Ishikawa (cell line): ENCODE data around the gene HOXC9.

ENCODE experiments used
- CEBPB ChIP-seq: IDR thresholded peaks from 2 replicates; pipeline ENCODE4 v1.6.1; 2012
- CREB1 ChIP-seq: IDR thresholded peaks from 2 replicates; pipeline ENCODE4 v1.6.1; 2012; ENCODE audit warnings: low read depth
- EGR1 ChIP-seq: IDR thresholded peaks from 2 replicates; pipeline ENCODE4 v1.6.1; 2012
- FOXM1 ChIP-seq: IDR thresholded peaks from 2 replicates; pipeline ENCODE4 v1.6.1; 2012; ENCODE audit warnings: low read depth, borderline replicate concordance
- NFIC ChIP-seq: IDR thresholded peaks from 2 replicates; pipeline ENCODE4 v1.6.1; 2012
- RAD21 ChIP-seq: IDR thresholded peaks from 2 replicates; pipeline ENCODE4 v1.6.1; 2012; ENCODE audit warnings: low read depth
- TCF12 ChIP-seq: IDR thresholded peaks from 2 replicates; pipeline ENCODE4 v1.6.1; 2012; ENCODE audit warnings: low read depth
- TF ChIP-seq, protein P1 (sequence below): IDR thresholded peaks from 2 replicates; pipeline ENCODE4 v1.6.1; 2012
- TF ChIP-seq, protein P2 (sequence below): IDR thresholded peaks from 2 replicates; pipeline ENCODE4 v1.6.1; 2012; ENCODE audit warnings: low read depth, mild to moderate bottlenecking

DNA sequence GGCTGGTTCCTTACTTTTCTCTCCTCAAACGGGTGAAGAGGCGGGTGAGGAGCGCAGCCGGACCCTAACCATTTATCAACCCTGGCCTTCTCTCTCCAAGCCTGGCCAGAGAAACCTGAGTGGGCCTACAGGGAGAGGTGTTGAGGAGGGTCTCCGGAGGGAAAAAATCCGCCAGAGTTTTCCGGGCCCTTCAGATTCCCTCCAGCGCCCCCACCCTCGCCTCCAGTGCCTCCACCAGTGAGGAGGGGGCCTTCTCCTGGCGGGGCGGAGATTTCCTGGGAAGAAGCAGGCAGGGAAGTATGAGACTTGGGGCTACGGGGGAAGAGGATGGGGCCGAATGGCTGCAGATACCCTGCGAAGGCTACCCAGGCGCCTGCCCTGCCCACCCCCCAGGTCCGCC is 31.5 kb downstream of the HOXC9 start:
- TF ChIP-seq, protein P1, sequence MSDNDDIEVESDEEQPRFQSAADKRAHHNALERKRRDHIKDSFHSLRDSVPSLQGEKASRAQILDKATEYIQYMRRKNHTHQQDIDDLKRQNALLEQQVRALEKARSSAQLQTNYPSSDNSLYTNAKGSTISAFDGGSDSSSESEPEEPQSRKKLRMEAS = no peak
- TF ChIP-seq CEBPB = no peak
- TF ChIP-seq FOXM1 = no peak
- TF ChIP-seq, protein P2, sequence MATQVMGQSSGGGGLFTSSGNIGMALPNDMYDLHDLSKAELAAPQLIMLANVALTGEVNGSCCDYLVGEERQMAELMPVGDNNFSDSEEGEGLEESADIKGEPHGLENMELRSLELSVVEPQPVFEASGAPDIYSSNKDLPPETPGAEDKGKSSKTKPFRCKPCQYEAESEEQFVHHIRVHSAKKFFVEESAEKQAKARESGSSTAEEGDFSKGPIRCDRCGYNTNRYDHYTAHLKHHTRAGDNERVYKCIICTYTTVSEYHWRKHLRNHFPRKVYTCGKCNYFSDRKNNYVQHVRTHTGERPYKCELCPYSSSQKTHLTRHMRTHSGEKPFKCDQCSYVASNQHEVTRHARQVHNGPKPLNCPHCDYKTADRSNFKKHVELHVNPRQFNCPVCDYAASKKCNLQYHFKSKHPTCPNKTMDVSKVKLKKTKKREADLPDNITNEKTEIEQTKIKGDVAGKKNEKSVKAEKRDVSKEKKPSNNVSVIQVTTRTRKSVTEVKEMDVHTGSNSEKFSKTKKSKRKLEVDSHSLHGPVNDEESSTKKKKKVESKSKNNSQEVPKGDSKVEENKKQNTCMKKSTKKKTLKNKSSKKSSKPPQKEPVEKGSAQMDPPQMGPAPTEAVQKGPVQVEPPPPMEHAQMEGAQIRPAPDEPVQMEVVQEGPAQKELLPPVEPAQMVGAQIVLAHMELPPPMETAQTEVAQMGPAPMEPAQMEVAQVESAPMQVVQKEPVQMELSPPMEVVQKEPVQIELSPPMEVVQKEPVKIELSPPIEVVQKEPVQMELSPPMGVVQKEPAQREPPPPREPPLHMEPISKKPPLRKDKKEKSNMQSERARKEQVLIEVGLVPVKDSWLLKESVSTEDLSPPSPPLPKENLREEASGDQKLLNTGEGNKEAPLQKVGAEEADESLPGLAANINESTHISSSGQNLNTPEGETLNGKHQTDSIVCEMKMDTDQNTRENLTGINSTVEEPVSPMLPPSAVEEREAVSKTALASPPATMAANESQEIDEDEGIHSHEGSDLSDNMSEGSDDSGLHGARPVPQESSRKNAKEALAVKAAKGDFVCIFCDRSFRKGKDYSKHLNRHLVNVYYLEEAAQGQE = no peak
- TF ChIP-seq RAD21 = no peak
- TF ChIP-seq EGR1 = no peak
- no peak for TF ChIP-seq NFIC
- no peak for TF ChIP-seq TCF12
- TF ChIP-seq CREB1 = no peak
